Effector memory CD4-positive, alpha-beta T cell (primary cell): ENCODE data around the gene NBPF1.
"Not testable (repeated sequence)": the region's sequence is repeated elsewhere in the genome, so short reads cannot be mapped to it uniquely, and the experiment has no call there.

Experiments
- DNase-seq, 3 donors: peaks; one replicate each; pipeline ENCODE4 v3.0.0-alpha.2; 2020
- H3K27ac ChIP-seq: 2 replicates; pipeline ENCODE4 v1.7.0; 2013; ENCODE audit warnings: mild to moderate bottlenecking, low read length, moderate library complexity; ENCODE audit not compliant: insufficient read depth, poor library complexity, severe bottlenecking
- H3K27me3 ChIP-seq: replicated peaks from 2 replicates; pipeline ENCODE4 v1.7.0; 2013; ENCODE audit warnings: mild to moderate bottlenecking, low read length; ENCODE audit not compliant: insufficient read depth, control insufficient read depth, poor library complexity, severe bottlenecking
- H3K36me3 ChIP-seq: 2 replicates; pipeline ENCODE4 v1.7.0; 2013; ENCODE audit warnings: mild to moderate bottlenecking, low read length, moderate library complexity; ENCODE audit not compliant: control insufficient read depth, insufficient read depth
- H3K4me1 ChIP-seq: 2 replicates; pipeline ENCODE4 v1.7.0; 2013; ENCODE audit warnings: low read length, mild to moderate bottlenecking; ENCODE audit not compliant: control insufficient read depth, insufficient read depth, poor library complexity, severe bottlenecking
- H3K4me3 ChIP-seq: 2 replicates; pipeline ENCODE4 v1.7.0; 2013; ENCODE audit warnings: low read length, low read depth, mild to moderate bottlenecking; ENCODE audit not compliant: insufficient read depth, poor library complexity, severe bottlenecking
- H3K9me3 ChIP-seq: 2 replicates; pipeline ENCODE4 v1.7.0; 2013; ENCODE audit warnings: mild to moderate bottlenecking, low read length, moderate library complexity; ENCODE audit not compliant: control insufficient read depth

The NBPF1 gene

DNA sequence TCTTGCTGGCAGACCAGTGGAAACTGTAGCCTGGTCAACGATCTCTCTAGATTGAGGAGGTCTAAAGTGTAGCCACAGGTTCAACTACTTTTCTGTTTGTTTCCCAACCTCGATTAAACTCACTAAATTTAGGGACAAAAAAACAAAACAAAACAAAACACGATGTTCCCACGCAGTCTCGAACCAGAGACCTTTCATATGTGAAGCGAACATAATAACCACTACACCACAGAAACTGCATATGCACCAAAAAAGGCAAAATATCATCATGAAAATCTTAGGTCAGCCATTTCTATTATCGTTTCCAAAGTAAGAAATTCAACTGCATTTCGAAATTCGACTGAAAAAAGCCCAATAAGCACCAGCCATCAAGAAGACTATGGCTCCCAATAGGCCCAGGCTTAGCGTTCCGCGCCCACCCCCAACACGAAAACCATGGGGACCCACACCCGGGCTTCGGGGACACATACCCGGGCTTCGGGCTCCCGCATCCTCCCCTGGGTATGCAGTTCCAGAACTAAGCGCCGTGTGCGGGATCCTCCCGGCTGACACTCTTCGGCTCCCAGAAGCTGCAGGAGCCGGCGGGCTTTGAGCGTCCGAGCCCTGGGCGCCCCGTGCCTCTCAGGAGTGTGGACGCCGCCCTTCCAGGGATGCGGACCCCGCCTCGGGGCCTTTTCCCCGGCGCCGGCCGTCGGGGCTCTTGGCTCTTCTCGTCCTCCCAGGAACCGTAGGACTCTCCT lies 65.7 kb downstream of the NBPF1 start:
- not testable (repeated sequence) for H3K27ac ChIP-seq, H3K36me3 ChIP-seq, H3K27me3 ChIP-seq, H3K4me3 ChIP-seq, DNase-seq, H3K4me1 ChIP-seq, H3K9me3 ChIP-seq

DNA sequence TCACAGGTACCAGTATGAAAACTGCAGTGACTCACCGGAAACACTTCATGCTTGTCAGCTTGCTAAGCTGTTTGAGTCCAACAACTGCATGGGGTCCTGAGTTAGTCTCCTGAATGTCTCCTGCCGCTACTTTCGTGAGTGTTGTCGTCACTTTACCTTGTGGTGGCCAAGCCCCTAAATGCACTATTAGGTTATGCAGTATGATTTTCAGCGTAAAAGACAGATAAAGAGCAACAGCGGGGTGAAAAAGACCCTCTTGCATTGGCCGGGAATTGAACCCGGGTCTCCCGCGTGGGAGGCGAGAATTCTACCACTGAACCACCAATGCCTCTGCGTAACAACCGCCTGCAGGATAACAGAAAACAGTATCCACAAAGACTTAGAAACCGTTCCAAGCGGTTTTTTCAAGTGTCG lies 67.7 kb downstream of the NBPF1 start:
- not testable (repeated sequence) for H3K4me1 ChIP-seq, H3K27me3 ChIP-seq, H3K9me3 ChIP-seq, H3K27ac ChIP-seq, H3K4me3 ChIP-seq, H3K36me3 ChIP-seq, DNase-seq

- H3K4me1 ChIP-seq, H3K4me3 ChIP-seq, H3K36me3 ChIP-seq, DNase-seq, H3K27ac ChIP-seq, H3K9me3 ChIP-seq, H3K27me3 ChIP-seq: not testable (repeated sequence)
These were observed 72.9 kb downstream of the NBPF1 start for GRCh38 chr1:16540421-16540893.

GRCh38 chr1:16537528-16537927 lies 75.8 kb downstream of the NBPF1 start:
- not testable (repeated sequence) for H3K9me3 ChIP-seq, H3K27me3 ChIP-seq, DNase-seq, H3K27ac ChIP-seq, H3K36me3 ChIP-seq, H3K4me1 ChIP-seq, H3K4me3 ChIP-seq

GRCh38 chr1:16536796-16537195 lies 76.6 kb downstream of the NBPF1 start:
- H3K4me1 ChIP-seq, H3K27me3 ChIP-seq, H3K4me3 ChIP-seq, H3K9me3 ChIP-seq, H3K27ac ChIP-seq, DNase-seq, H3K36me3 ChIP-seq: not testable (repeated sequence)

DNA sequence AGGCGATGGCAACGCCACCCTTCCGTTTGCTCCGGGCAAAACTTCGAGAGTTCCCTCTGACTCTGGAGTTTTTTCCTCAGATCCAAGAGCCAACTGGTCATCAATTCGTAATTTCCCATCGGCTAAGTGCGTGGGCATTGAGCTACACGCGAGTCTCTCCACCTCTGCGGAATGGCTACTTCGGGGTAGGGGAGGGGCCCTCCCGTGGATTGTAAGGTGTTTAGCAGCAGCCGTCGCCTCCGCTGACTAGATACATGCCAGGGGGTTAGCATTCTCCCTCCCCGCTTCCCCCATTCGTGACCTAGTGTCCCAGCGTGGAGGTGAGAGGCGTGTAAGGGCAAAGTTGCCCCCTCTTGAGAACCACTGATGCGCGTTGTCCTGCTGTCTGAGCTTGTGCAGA lies 77.5 kb downstream of the NBPF1 start:
- H3K9me3 ChIP-seq, H3K4me1 ChIP-seq, DNase-seq, H3K27me3 ChIP-seq, H3K4me3 ChIP-seq, H3K27ac ChIP-seq, H3K36me3 ChIP-seq: not testable (repeated sequence)

DNA sequence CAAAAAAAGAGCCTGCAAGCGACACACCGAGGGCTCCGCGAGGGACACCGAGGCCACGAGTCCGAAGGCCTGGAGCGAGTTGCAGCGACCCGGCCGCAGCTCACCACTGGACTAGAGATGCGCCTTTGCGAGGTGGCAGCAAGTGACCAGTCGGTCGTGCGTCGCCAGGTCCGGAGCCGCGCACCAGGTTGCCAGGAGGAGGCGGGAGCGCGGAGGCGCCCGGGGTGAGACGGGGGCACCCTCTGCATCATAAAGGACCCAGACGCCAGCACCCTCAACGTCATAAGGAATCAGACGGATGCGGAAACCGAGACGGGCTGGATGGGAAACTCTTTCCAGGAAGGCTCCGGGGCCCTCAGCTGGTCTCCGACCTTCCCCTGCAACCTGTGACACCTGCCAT lies 77.9 kb downstream of the NBPF1 start:
- H3K4me1 ChIP-seq, DNase-seq, H3K4me3 ChIP-seq, H3K9me3 ChIP-seq, H3K36me3 ChIP-seq, H3K27me3 ChIP-seq, H3K27ac ChIP-seq: not testable (repeated sequence)

- H3K36me3 ChIP-seq, H3K4me1 ChIP-seq, H3K9me3 ChIP-seq, H3K27ac ChIP-seq, H3K27me3 ChIP-seq, H3K4me3 ChIP-seq: not testable (repeated sequence)
- DNase-seq = peak in 1 of 3 donors; percentile 12
These were observed 78.4 kb downstream of the NBPF1 start for GRCh38 chr1:16534829-16535456.

DNA sequence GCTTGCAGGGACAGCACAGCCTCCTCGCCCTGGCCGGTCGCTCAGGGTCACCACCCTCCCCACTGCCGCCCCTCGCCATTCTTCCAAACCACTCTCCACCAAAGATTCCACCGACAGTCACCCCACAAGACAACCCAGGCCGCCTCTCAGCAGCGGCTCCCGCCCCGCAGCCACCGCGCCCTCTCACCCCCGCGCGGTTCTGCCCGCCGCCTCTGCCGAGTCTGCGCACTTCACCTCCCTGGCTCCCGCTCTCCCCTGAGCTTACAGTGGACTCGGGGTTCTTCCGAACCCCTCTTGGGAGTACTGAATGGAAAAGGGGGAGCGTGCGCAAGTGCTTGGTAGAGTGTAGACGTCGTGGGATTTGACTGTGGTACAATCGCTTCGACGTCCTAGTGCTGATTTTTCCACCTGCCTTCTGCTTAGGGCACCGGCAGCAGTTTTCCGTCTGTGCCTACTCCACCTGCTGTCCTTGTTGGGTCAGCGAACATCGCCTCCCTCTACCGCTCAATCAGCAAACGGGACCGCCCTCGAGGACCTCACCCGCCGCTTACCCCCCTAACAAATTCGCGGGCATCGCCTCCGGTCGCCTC lies 79.0 kb downstream of the NBPF1 start:
- H3K4me1 ChIP-seq, H3K4me3 ChIP-seq, H3K27ac ChIP-seq, H3K9me3 ChIP-seq, H3K27me3 ChIP-seq, H3K36me3 ChIP-seq, DNase-seq: not testable (repeated sequence)

GRCh38 chr1:16532235-16532991 lies 81.0 kb downstream of the NBPF1 start:
- not testable (repeated sequence) for H3K36me3 ChIP-seq, H3K27me3 ChIP-seq, H3K4me1 ChIP-seq, H3K4me3 ChIP-seq, H3K9me3 ChIP-seq, H3K27ac ChIP-seq, DNase-seq
